NCI-H2171 treated with DMSO at 0.1 percent for 48 hours (cell line): ENCODE results near the gene GCNA.
"Not testable (repeated sequence)": the region's sequence is repeated elsewhere in the genome, so short reads cannot be mapped to it uniquely, and the experiment has no call there.

Experiments used
- DNase-seq: peaks from one replicate; lab custom pipeline; 2025; lab: John Stamatoyannopoulos, UW

GCNA gene

GRCh38 chrX:71563921-71564320 is 14.3 kb upstream of the GCNA start:
- no peak for DNase-seq

GRCh38 chrX:71565474-71566041 is 12.7 kb upstream of the GCNA start:
- no peak for DNase-seq

GRCh38 chrX:71571390-71571789 is 6.8 kb upstream of the GCNA start:
- not testable (repeated sequence) for DNase-seq

GRCh38 chrX:71573590-71573989 is 4.6 kb upstream of the GCNA start:
- DNase-seq = no peak

- no peak for DNase-seq
Measured at GRCh38 chrX:71577682-71578081, 555 bp upstream of the GCNA start.

GRCh38 chrX:71579136-71579989 is 1.1 kb downstream of the GCNA start:
- no peak for DNase-seq

GRCh38 chrX:71579990-71580380 is 1.7 kb downstream of the GCNA start:
- DNase-seq = no peak

GRCh38 chrX:71581210-71581609 is 3.0 kb downstream of the GCNA start:
- no peak for DNase-seq

- no peak for DNase-seq
Measured at GRCh38 chrX:71586929-71587328, 8.7 kb downstream of the GCNA start.

GRCh38 chrX:71593210-71593609 is 15.0 kb downstream of the GCNA start:
- not testable (repeated sequence) for DNase-seq

GRCh38 chrX:71599965-71600364 is 21.7 kb downstream of the GCNA start:
- DNase-seq = no peak

- no peak for DNase-seq
Measured at GRCh38 chrX:71603618-71604017, 25.4 kb downstream of the GCNA start.

GRCh38 chrX:71604141-71604540 is 25.9 kb downstream of the GCNA start:
- no peak for DNase-seq

GRCh38 chrX:71604796-71605568 is 26.7 kb downstream of the GCNA start:
- DNase-seq = no peak

- DNase-seq = no peak
Measured at GRCh38 chrX:71606536-71607216, 28.4 kb downstream of the GCNA start.

GRCh38 chrX:71607488-71607887 is 29.3 kb downstream of the GCNA start:
- DNase-seq = no peak

GRCh38 chrX:71609095-71609750 is 31.0 kb downstream of the GCNA start:
- no peak for DNase-seq

GRCh38 chrX:71611736-71612135 is 33.5 kb downstream of the GCNA start:
- not testable (repeated sequence) for DNase-seq

- DNase-seq = no peak
Measured at GRCh38 chrX:71612256-71612655, 34.0 kb downstream of the GCNA start.

- DNase-seq = no peak
Measured at GRCh38 chrX:71615056-71615455, 36.8 kb downstream of the GCNA start.

GRCh38 chrX:71615954-71616353 is 37.7 kb downstream of the GCNA start:
- no peak for DNase-seq
